WTC11 (cell line): ENCODE results near the gene PPARD. TPM values are rescaled to one million over a fixed set of nuclear protein-coding genes. Genes with fewer than 3 reads are reported as not detected.

Experiments used
- ARID4B ChIP-seq: sonication (generic); formaldehyde crosslinking; IDR thresholded peaks from 2 replicates; pipeline ENCODE4 v1.8.0; 2023; ENCODE audit warnings: missing genetic modification reagents, mild to moderate bottlenecking, borderline replicate concordance
- ATF6 ChIP-seq: sonication (generic); formaldehyde crosslinking; IDR thresholded peaks from 2 replicates; pipeline ENCODE4 v1.8.1; 2023; ENCODE audit warnings: mild to moderate bottlenecking, missing genetic modification reagents
- ELF4 ChIP-seq: sonication (generic); formaldehyde crosslinking; IDR thresholded peaks from 2 replicates; pipeline ENCODE4 v1.8.1; 2022; ENCODE audit warnings: low read depth, mild to moderate bottlenecking, moderate library complexity, missing genetic modification reagents
- ERG ChIP-seq: fragments of 250-450 bp; sonication (Bioruptor Pico); IDR thresholded peaks from 2 replicates; pipeline ENCODE4 v1.8.0; 2021; ENCODE audit warnings: mild to moderate bottlenecking
- ESRRA ChIP-seq: sonication (generic); formaldehyde crosslinking; IDR thresholded peaks from 2 replicates; pipeline ENCODE4 v1.8.1; 2022; ENCODE audit warnings: mild to moderate bottlenecking, missing genetic modification reagents, borderline replicate concordance
- FOXJ3 ChIP-seq: sonication (generic); formaldehyde crosslinking; IDR thresholded peaks from 2 replicates; pipeline ENCODE4 v1.9.0; 2021; ENCODE audit warnings: missing genetic modification reagents, mild to moderate bottlenecking, borderline replicate concordance
- FOXP4 ChIP-seq: sonication (generic); formaldehyde crosslinking; IDR thresholded peaks from 2 replicates; pipeline ENCODE4 v1.8.0; 2022; ENCODE audit warnings: mild to moderate bottlenecking, missing genetic modification reagents
- GRHL2 ChIP-seq: fragments of 250-450 bp; sonication (Bioruptor Pico); IDR thresholded peaks from 2 replicates; pipeline ENCODE4 v1.8.0; 2022; ENCODE audit warnings: mild to moderate bottlenecking, moderate library complexity; ENCODE audit not compliant: insufficient replicate concordance, severe bottlenecking
- HMGXB4 ChIP-seq: sonication (generic); formaldehyde crosslinking; IDR thresholded peaks from 2 replicates; pipeline ENCODE4 v1.8.1; 2023; ENCODE audit warnings: mild to moderate bottlenecking, moderate library complexity, missing genetic modification reagents
- JAZF1 ChIP-seq: fragments of 250-450 bp; sonication (Bioruptor Pico); IDR thresholded peaks from 2 replicates; pipeline ENCODE4 v1.9.0; 2021; ENCODE audit warnings: moderate library complexity, mild to moderate bottlenecking, inconsistent platforms
- JUN ChIP-seq: sonication (generic); formaldehyde crosslinking; IDR thresholded peaks from 2 replicates; pipeline ENCODE4 v1.8.0; 2023; ENCODE audit warnings: mild to moderate bottlenecking, missing genetic modification reagents
- NFATC4 ChIP-seq: fragments of 250-450 bp; sonication (Bioruptor Pico); IDR thresholded peaks from 2 replicates; pipeline ENCODE4 v1.9.0; 2021; ENCODE audit warnings: mild to moderate bottlenecking
- OVOL2 ChIP-seq: fragments of 250-450 bp; sonication (Bioruptor Pico); IDR thresholded peaks from 2 replicates; pipeline ENCODE4 v1.9.0; 2021; ENCODE audit warnings: mild to moderate bottlenecking, borderline replicate concordance
- PRRX2 ChIP-seq: fragments of 250-450 bp; sonication (Bioruptor Pico); IDR thresholded peaks from 2 replicates; pipeline ENCODE4 v1.8.0; 2021; ENCODE audit warnings: mild to moderate bottlenecking
- RELA ChIP-seq: sonication (generic); formaldehyde crosslinking; IDR thresholded peaks from 2 replicates; pipeline ENCODE4 v1.8.1; 2022; ENCODE audit warnings: missing genetic modification reagents, mild to moderate bottlenecking, borderline replicate concordance
- USF1 ChIP-seq: sonication (generic); formaldehyde crosslinking; IDR thresholded peaks from 2 replicates; pipeline ENCODE4 v1.8.0; 2022; ENCODE audit warnings: mild to moderate bottlenecking, missing genetic modification reagents
- ZMAT4 ChIP-seq: fragments of 250-450 bp; sonication (Bioruptor Pico); IDR thresholded peaks from 2 replicates; pipeline ENCODE4 v1.9.0; 2021; ENCODE audit warnings: mild to moderate bottlenecking
- ZNF121 ChIP-seq: sonication (generic); formaldehyde crosslinking; IDR thresholded peaks from 2 replicates; pipeline ENCODE4 v1.8.0; 2023; ENCODE audit warnings: missing genetic modification reagents
- ZNF219 ChIP-seq: sonication (generic); formaldehyde crosslinking; IDR thresholded peaks from 2 replicates; pipeline ENCODE4 v1.8.0; 2023; ENCODE audit warnings: missing genetic modification reagents, mild to moderate bottlenecking, borderline replicate concordance
- ZNF232 ChIP-seq: sonication (generic); formaldehyde crosslinking; IDR thresholded peaks from 2 replicates; pipeline ENCODE4 v1.8.0; 2022; ENCODE audit warnings: mild to moderate bottlenecking, missing genetic modification reagents
- ZNF263 ChIP-seq: sonication (generic); formaldehyde crosslinking; IDR thresholded peaks from 2 replicates; pipeline ENCODE4 v1.8.1; 2022; ENCODE audit warnings: low read depth, mild to moderate bottlenecking, moderate library complexity, missing genetic modification reagents
- ZNF281 ChIP-seq: sonication (generic); formaldehyde crosslinking; IDR thresholded peaks from 2 replicates; pipeline ENCODE4 v1.8.0; 2023; ENCODE audit warnings: mild to moderate bottlenecking, missing genetic modification reagents
- total RNA-seq: library from RNA; stranded (reverse); gene quantifications from 3 replicates; pipeline ENCODE4 v1.2.3, GENCODE V29; 2021

PPARD gene
- total RNA-seq, 1 experiment from 2014 or later, result 14.7 TPM

- TF ChIP-seq HMGXB4 (CRISPR knock-in tag) (peak; percentile 66; the same call in 1 of the 2 replicates), PRRX2 (no peak), ELF4 (CRISPR knock-in tag) (no peak), JAZF1 (CRISPR knock-in tag) (no peak), ZNF232 (0 out of 2 replicates have a peak, but pooled peaks have one; percentile 73), RELA (CRISPR knock-in tag) (no peak), ZNF219 (CRISPR knock-in tag) (no peak), ZNF121 (CRISPR knock-in tag) (peak; percentile 64; the same call in 1 of the 2 replicates), JUN (no peak), OVOL2 (CRISPR knock-in tag) (no peak), NFATC4 (no peak), USF1 (CRISPR knock-in tag) (0 out of 2 replicates have a peak, but pooled peaks have one; percentile 22), ERG (CRISPR knock-in tag) (no peak), FOXP4 (CRISPR knock-in tag) (peak; percentile 87), ZMAT4 (CRISPR knock-in tag) (no peak), FOXJ3 (CRISPR knock-in tag) (no peak), ESRRA (no peak), ATF6 (CRISPR knock-in tag) (no peak), ZNF281 (CRISPR knock-in tag) (no peak), GRHL2 (CRISPR knock-in tag) (no peak), ZNF263 (no peak), ARID4B (CRISPR knock-in tag) (0 out of 2 replicates have a peak, but pooled peaks have one; percentile 31)
Observed at GRCh38 chr6:35318196-35319171, 23.9 kb upstream of the PPARD start (continued).
